Activated CD4-positive, alpha-beta T cell treated with anti-CD3 and anti-CD28 coated beads for 1 hour (primary cell): ENCODE results near the gene ERMP1.
"Not testable (repeated sequence)": the region's sequence is repeated elsewhere in the genome, so short reads cannot be mapped to it uniquely, and the experiment has no call there.

Source experiments
- DNase-seq: peaks from one replicate; pipeline ENCODE4 v3.0.0-alpha.2; 2020

Gene ERMP1

DNA sequence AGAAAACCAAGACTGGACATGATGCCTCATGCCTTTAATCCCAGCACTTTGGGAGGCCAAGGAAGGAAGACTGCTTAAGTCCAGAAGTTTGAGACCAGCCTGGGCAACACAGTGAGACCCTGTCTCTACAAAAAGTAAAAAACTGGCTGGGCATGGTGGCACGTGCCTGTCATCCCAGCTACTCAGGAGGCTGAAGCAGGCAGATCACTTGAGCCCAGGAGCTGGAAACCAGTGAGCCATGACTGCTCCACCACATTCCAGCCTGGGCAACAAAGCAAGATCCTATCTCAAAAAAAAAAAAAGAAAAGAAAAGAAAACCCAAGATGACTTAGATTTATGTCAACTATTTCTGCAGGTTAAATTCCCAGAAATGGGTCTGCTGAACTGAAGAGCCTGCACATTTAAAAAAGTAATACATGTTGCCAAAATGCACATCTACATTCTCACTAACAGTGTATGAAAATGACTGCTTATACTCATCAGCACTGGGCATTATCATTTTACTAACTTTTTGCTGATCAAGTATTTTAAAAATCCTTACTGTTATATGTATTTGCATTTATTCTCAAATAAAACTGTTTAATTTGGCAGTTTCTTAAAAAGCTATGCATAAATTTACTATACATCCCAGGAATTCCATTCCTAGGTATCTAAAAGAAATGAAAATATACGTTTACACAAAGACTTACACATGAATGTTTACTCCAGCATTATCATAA lies 14.3 kb downstream of the ERMP1 start:
- DNase-seq = no peak

GRCh38 chr9:5817862-5818261 lies 15.1 kb downstream of the ERMP1 start:
- DNase-seq = no peak

- no peak for DNase-seq
Observed at GRCh38 chr9:5815461-5815860, 17.5 kb downstream of the ERMP1 start.

DNA sequence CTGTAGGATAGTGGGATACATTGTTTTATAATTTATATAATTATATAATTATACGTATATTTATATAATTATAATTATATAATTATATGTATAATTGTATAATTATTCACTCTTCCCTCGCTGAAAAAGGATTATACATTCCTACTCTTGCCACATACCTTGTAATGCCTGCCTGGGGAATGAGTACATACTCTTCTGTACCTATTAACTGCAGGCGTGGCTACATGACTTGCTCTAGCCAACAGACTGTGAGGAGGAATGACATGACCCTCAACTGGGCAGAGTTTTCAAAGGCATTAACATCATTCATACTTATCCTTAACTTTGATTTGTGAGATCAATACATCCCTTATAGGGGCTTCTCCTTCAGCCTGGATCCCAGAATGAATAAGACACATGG lies 19.1 kb downstream of the ERMP1 start:
- DNase-seq = no peak

GRCh38 chr9:5811751-5812150 lies 21.2 kb downstream of the ERMP1 start:
- no peak for DNase-seq

- no peak for DNase-seq
Observed at GRCh38 chr9:5805478-5805877, 27.4 kb downstream of the ERMP1 start.

GRCh38 chr9:5801739-5802113 lies 31.2 kb downstream of the ERMP1 start:
- DNase-seq = no peak

- no peak for DNase-seq
Observed at GRCh38 chr9:5800969-5801738, 31.8 kb downstream of the ERMP1 start.

DNA sequence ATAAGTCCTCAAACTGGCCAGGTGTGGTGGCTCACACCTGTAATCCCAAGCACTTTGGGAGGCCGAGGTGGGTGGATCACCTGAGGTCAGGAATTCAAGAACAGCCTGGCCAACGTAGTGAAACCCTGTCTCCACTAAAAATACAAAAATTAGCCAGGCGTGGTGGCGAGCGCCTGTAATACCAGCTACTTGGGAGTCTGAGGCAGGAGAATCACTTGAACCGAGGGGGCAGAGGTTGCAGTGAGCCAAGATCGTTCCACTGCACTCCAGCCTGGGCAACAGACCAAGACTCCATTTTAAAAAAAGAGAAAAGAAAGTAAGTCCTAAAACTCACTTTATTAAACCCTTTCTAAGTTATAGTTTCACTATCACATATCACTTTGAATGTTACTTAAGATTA lies 32.5 kb downstream of the ERMP1 start:
- DNase-seq = not testable (repeated sequence)

- no peak for DNase-seq
Observed at GRCh38 chr9:5799314-5799713, 33.6 kb downstream of the ERMP1 start.

- no peak for DNase-seq
Observed at GRCh38 chr9:5798581-5798980, 34.3 kb downstream of the ERMP1 start.

GRCh38 chr9:5796298-5796697 lies 36.6 kb downstream of the ERMP1 start:
- DNase-seq = no peak

GRCh38 chr9:5793812-5794211 lies 39.1 kb downstream of the ERMP1 start:
- DNase-seq = no peak

DNA sequence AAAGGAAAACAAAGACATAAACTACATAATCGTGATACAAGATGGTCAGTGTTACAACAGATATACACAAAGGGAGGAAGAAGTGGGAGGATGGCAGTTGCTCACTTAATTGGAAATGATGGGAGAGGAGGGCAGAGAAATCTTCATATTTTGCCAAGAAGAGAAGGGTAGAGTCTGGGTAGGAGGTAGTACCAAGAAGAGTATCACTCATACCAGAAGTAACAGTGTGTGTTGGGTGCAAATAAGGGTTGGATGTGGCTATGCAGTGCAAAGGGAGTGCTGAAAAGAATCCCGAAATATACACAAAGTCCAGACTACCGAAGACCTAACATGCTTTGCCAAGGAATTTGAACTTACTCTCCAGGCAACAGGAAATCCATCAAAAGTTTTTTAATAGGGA lies 41.0 kb downstream of the ERMP1 start:
- DNase-seq = no peak

DNA sequence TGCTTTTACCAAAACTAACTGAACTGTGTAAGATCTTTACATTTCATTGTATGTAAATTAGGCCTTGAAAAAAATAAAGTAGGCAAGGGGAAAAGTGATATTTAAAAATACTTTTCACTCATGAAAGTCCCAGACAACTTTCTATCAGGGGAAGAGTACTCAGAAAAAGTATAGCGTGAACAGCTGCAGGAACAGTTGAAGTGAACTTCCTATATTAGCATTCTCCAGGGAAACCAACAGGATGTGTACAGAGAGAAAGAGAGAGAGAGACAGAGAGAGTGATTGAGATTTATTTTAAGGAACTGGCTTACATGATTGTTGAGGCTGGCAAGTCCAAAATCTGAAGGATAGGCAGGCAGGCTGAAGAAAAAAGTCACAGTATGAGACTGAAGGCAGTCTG lies 42.0 kb downstream of the ERMP1 start:
- DNase-seq = no peak

DNA sequence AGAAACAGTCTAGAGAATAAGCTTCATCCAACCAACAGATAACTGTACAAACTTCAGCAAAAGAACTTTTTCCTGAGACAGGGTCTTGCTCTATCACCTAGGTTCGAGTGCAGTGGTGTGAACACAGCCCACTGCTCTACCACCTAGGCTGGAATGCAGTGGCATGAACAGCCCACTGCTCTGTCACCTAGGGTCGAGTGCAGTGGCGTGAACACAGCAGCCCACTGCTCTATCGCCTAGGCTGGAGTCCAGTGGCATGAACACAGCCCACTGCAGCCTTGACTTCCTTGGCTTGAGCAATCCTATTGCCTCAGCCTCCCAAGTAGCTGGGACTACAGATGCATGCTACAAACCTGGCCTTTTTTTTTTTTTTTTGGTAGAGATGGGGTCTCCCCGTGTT lies 43.4 kb downstream of the ERMP1 start:
- no peak for DNase-seq

DNA sequence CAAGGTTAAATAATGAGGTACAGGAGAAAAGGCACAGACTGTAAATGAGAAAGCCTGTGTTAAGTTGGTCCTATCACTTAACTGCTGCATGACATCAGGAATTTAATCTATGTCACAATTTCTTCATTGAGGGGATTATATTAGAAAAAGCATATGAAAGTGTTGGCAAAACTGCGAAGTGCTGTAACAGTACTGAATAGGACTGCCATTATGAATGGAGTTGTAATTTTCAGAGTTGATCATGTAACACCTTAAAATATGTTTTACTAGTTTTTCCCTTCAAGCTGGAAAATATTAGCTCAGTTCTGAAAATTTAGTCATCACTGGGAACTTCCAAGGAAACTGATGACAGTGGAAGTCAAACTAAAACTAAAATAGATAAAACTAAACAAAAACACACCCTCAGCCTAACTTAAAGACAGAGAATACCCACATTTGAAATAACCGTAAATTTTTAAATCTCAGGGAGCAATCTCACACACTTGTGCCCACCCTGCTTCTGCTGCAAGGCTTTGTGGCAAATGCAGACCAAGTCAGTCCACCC lies 45.1 kb downstream of the ERMP1 start:
- no peak for DNase-seq

DNA sequence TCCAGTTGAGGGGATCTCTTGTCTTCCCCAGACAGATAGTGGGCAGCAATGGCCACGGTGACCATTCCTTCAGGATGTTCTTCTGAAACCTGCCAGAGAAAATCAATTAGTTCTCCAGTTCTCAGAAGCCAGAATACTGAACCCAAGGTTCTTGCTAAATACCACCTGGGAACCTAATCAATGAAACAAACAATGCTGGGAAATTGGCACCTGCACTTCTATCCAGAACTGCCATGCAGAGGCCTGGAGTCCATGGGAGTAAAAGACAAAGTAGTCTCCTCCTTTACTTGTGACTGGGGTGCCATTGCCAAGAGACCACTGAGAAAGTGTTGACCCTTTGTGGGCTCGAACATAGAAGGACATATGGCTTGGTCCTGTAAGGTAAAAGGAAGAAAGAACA lies 45.7 kb downstream of the ERMP1 start:
- no peak for DNase-seq

- no peak for DNase-seq
Observed at GRCh38 chr9:5786370-5787127, 46.4 kb downstream of the ERMP1 start.

DNA sequence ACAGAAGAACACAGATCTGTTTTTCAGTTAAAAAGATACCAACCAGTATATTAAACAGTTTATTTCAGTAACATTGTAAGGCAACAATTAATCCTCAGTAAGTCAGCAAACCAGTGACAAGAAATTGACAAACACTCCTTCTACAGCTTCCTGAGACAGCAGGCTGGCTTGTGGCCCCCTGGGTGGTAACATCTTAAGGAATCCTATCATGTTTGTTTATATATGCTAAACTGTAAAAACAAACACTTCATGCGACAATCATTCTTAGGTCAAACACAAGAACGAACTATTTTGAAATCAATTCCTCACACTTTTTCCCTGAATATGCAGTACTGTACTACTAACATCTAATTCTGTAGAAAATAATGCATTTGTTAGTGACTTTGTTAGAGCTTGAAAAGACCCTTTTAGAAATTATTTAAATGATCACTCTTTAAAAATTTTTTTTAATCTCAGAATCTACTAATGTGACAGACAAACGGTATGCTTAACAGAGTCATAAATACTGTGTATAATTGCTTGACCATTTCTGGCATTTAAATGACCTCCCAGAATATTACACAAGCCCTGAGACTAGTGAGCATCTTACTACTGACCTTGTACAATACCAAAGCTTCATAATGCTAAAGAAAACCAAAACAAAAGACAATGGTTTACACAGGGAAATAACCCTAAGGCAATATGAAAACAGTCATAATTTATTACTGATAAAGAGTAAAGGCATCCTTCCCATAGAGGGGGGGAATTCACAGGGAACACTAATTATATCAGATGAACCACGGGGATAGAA lies 48.2 kb downstream of the ERMP1 start:
- no peak for DNase-seq

DNA sequence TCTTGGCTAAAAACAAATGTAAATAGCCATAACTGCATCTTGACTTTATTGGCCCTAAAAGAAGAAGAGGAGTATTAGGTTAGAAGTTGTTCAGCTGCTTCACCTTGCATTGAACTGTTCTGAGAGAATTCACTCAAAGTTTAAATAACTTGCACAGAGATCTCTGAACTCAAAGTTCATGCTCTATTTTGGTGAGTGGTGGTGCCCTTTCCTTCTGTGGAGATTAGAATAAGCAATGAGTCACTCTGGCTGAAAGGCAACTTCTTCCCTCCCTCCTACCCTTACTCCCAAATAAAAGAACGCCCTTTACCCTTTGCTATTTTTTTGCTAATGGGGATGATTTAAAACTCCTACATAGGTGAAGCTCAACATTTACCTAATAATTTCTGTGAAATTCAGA lies 48.9 kb downstream of the ERMP1 start:
- DNase-seq = no peak

DNA sequence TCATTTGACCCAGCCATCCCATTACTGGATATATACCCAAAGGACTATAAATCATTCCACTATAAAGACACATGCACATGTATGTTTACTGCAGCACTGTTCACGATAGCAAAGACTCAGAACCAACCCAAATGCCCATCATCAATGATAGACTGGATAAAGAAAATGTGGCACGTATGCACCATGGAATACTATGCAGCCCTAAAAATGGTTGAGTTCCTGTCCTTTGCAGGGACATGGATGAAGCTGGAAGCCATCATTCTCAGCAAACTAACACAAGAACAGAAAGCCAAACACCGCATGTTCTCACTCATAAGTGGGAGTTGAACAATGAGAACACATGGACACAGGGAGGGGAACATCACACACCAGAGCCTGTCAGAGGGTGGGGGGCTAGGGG lies 49.5 kb downstream of the ERMP1 start:
- DNase-seq = not testable (repeated sequence)

DNA sequence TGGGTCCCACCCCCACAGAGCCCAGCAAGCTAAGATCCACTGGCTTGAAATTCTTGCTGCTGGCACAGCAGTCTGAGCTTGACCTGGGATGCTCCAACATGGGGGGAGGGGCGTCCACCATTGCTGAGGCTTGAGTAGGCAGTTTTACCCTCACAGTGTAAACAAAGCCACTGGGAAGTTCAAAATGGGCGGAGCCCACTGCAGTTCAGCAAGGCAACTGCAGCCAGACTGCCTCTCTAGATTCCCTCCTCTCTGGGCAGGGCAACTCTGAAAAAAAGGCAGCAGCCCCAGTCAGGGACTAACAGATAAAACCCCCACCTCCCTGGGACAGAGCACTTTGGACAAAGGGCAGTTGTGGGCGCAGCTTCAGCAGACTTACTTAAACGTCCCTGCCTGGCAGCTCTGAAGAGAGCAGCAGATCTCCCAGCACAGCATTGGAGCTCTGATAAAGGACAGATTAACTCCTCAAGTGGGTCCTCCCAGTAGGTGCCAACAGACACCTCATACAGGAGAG lies 53.2 kb downstream of the ERMP1 start:
- DNase-seq = not testable (repeated sequence)
